Choroid plexus epithelial cell (primary cell): Measurements from ENCODE around the gene AXIN2.

Experiments
- DNase-seq: peaks from one replicate; pipeline ENCODE4 v3.0.0-alpha.2; 2010; ENCODE audit warnings: low read depth
- H3K4me3 ChIP-seq: 2 replicates; pipeline ENCODE4 v1.5.1; 2011; ENCODE audit warnings: low read depth, mild to moderate bottlenecking, control low read depth, low read length, moderate library complexity
- CTCF ChIP-seq: conservative IDR thresholded peaks from 2 replicates; pipeline ENCODE4 v1.5.1; 2011; ENCODE audit warnings: low read depth, mild to moderate bottlenecking, control low read depth, inconsistent platforms, low read length, moderate library complexity

Gene AXIN2

GRCh38 chr17:65576939-65577338 lies 15.5 kb upstream of the AXIN2 start:
- H3K4me3 ChIP-seq: no peak overlapping the region
- no peak for DNase-seq
- no peak for TF ChIP-seq CTCF

DNA sequence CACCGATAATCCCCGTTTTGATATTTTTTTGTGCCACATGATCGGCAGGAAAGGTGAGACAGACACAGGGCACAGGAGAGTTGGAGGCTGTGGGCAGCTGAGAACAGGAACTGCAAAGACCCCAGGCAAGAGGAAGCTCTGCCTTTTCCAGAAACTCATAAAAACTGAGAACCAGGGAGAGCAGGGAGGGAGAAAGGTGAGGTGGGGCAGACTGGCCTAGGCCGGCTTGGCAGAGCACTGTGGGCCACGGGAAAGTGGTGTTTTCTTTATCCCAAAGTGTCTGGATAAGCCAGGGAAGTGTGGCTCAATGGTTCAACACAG lies 11.8 kb upstream of the AXIN2 start:
- no peak for TF ChIP-seq CTCF
- no peak for DNase-seq
- H3K4me3 ChIP-seq: no peak overlapping the region

GRCh38 chr17:65572581-65573281 lies 11.3 kb upstream of the AXIN2 start:
- H3K4me3 ChIP-seq: no peak overlapping the region

GRCh38 chr17:65572186-65572580 lies 10.7 kb upstream of the AXIN2 start:
- TF ChIP-seq CTCF: no peak
- no peak overlapping the region for H3K4me3 ChIP-seq
- no peak for DNase-seq

More at GRCh38 chr17:65572581-65573281, 11.3 kb upstream of the AXIN2 start:
- TF ChIP-seq CTCF: no peak
- no peak for DNase-seq

GRCh38 chr17:65568918-65569317 lies 7.5 kb upstream of the AXIN2 start:
- H3K4me3 ChIP-seq: no peak overlapping the region
- DNase-seq: no peak
- TF ChIP-seq CTCF: no peak

DNA sequence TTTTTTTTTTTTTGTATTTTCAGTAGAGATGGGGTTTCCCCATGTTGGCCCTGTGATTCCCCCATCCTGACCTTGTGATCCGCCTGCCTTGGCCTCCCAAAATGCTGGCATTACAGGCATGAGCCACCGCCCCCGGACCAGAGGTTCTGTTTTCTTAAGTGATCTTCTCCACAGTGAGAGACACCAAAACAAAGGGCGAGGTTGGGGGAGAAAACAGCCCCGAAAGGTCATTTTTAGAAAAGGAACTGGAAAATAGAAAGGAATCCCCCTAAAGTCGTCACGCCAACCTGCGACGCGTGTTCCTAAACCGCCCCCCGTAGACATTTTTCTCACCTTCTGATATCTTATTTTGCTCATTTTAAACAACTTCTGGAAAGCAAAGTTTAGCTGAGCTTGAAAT lies 6.1 kb upstream of the AXIN2 start:
- no peak overlapping the region for H3K4me3 ChIP-seq
- TF ChIP-seq CTCF: no peak
- DNase-seq: no peak

DNA sequence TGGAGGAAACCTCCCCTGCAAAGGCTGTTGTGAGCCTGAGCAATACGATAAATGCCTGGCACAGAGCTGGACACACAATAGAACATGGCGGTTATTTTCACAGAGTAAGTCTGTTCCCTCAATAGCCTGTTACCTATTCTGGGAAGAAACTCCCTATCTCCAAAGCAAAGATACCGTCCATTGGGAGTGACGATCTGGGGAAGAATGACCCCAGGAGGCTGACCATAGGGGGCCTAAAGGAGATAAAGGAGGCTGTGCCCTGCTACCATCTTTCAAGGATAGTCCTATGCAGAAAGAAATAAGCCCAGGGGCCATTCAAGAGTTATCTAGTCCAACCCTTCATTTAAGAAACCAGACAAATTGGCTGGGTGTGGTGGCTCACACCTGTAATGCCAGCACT lies 4.1 kb upstream of the AXIN2 start:
- H3K4me3 ChIP-seq: no peak overlapping the region
- no peak for DNase-seq
- no peak for TF ChIP-seq CTCF
